A673 (cell line): Measurements from ENCODE around the gene SST. TPM values are rescaled to one million over a fixed set of nuclear protein-coding genes. Genes with fewer than 3 reads are reported as not detected.

Experiments used
- BruUV-seq: library from RNA; stranded (reverse); fragments of 400-500 nt; replicated peaks from 2 replicates; lab custom pipeline; 2021; lab: Mats Ljungman, UMichigan
- CTCF ChIA-PET: fragments of 300-600 bp; sonication (Branson Sonifier 250); formaldehyde crosslinking; loops from one replicate; lab custom pipeline; 2022; ENCODE audit warnings: antibody characterized with exemption; lab: Charles Lee
- POLR2A ChIA-PET: fragments of 300-600 bp; sonication (Branson Sonifier 250); formaldehyde crosslinking; loops from one replicate; lab custom pipeline; 2022; ENCODE audit warnings: antibody characterized with exemption; ENCODE audit not compliant: low non-redundant PET; lab: Charles Lee
- DNase-seq: peaks from one replicate; pipeline ENCODE4 v3.0.0-alpha.2; 2015; ENCODE audit warnings: low spot score
- H3K27ac ChIP-seq: fragments of 200-600 bp; sonication (generic); 2 replicates; pipeline ENCODE4 v1.5.1; 2016; ENCODE audit warnings: mixed run types, low read depth, mild to moderate bottlenecking, mixed read lengths, antibody characterized with exemption, low read length; ENCODE audit not compliant: poor library complexity, severe bottlenecking
- H3K27me3 ChIP-seq: fragments of 200-600 bp; sonication (generic); replicated peaks from 2 replicates; pipeline ENCODE4 v1.6.1; 2017; ENCODE audit warnings: mixed run types, low read depth, mild to moderate bottlenecking, mixed read lengths, antibody characterized with exemption, low read length; ENCODE audit not compliant: insufficient read depth, poor library complexity
- H3K36me3 ChIP-seq: fragments of 200-600 bp; sonication (generic); 2 replicates; pipeline ENCODE4 v1.6.1; 2016; ENCODE audit warnings: mixed run types, mild to moderate bottlenecking, mixed read lengths, antibody characterized with exemption, low read length; ENCODE audit not compliant: insufficient read depth, poor library complexity, severe bottlenecking
- H3K4me1 ChIP-seq: fragments of 200-600 bp; sonication (generic); 2 replicates; pipeline ENCODE4 v1.6.1; 2017; ENCODE audit warnings: mixed run types, mild to moderate bottlenecking, mixed read lengths, antibody characterized with exemption, low read length; ENCODE audit not compliant: insufficient read depth, poor library complexity, severe bottlenecking
- H3K4me3 ChIP-seq: fragments of 200-600 bp; sonication (generic); 2 replicates; pipeline ENCODE4 v1.5.1; 2016; ENCODE audit warnings: low read depth, mixed run types, mild to moderate bottlenecking, mixed read lengths, low read length; ENCODE audit not compliant: poor library complexity, severe bottlenecking
- H3K9me3 ChIP-seq: fragments of 200-600 bp; sonication (generic); 2 replicates; pipeline ENCODE4 v1.6.1; 2016; ENCODE audit warnings: mixed run types, low read depth, mild to moderate bottlenecking, mixed read lengths, antibody characterized with exemption, low read length; ENCODE audit not compliant: poor library complexity, severe bottlenecking
- CTCF ChIP-seq: fragments of 300-800, 200-600 bp; sonication (generic); conservative IDR thresholded peaks from 2 replicates; pipeline ENCODE4 v1.5.1; 2017; ENCODE audit warnings: low read depth, mild to moderate bottlenecking, antibody characterized with exemption, low read length, moderate library complexity, mixed read lengths
- EZH2 ChIP-seq: fragments of 200-600 bp; sonication (generic); IDR thresholded peaks from 2 replicates; pipeline ENCODE4 v1.6.1; 2017; ENCODE audit warnings: borderline replicate concordance, low read depth, mild to moderate bottlenecking, mixed read lengths, antibody characterized with exemption, low read length; ENCODE audit not compliant: poor library complexity, severe bottlenecking
- intact Hi-C: fragments of 100-400 bp; cut with micrococcal nuclease; formaldehyde crosslinking; loops from one replicate; pipeline ENCODE4 v1.10.0; 2022; ENCODE audit not compliant: unreplicated experiment
- total RNA-seq: library from RNA; stranded (reverse); gene quantifications from 2 replicates; pipeline ENCODE4 v1.2.3, GENCODE V29; 2021

The SST gene
- total RNA-seq, 1 experiment from 2014 or later = not detected

GRCh38 chr3:187686621-187687273 is 16.6 kb upstream of the SST start:
- Histone ChIP-seq H3K4me1 (no peaks in the 10 kb centered on the region), H3K27ac (no peak overlapping the region), H3K9me3 (no peaks in the 10 kb centered on the region), H3K27me3 (no peaks in the 10 kb centered on the region), H3K4me3 (no peak overlapping the region), H3K36me3 (no peaks in the 10 kb centered on the region)
- no peak for TF ChIP-seq CTCF
- POLR2A ChIA-PET = no interaction called here
- intact Hi-C loops = no loop called here
- DNase-seq = no peak
- CTCF ChIA-PET = no interaction called here
- no TSS peak for BruUV-seq

- Histone ChIP-seq H3K27ac (no peak overlapping the region), H3K4me3 (no peak overlapping the region), H3K4me1 (no peaks in the 10 kb centered on the region), H3K36me3 (no peaks in the 10 kb centered on the region), H3K9me3 (no peaks in the 10 kb centered on the region), H3K27me3 (no peaks in the 10 kb centered on the region)
- no TSS peak for BruUV-seq
- intact Hi-C loops = no loop called here
- no peak for DNase-seq
- ChIA-PET POLR2A (no interaction called here), CTCF (no interaction called here)
- TF ChIP-seq EZH2 (no peak), CTCF (no peak)
These were observed 15.8 kb upstream of the SST start for GRCh38 chr3:187685948-187686347.

GRCh38 chr3:187684880-187685279 is 14.7 kb upstream of the SST start:
- POLR2A ChIA-PET = no interaction called here
- H3K27ac ChIP-seq = no peak overlapping the region
- no peak for DNase-seq

More at GRCh38 chr3:187684880-187685279, 14.7 kb upstream of the SST start:
- no peak overlapping the region for H3K4me3 ChIP-seq
- CTCF ChIA-PET = no interaction called here
- BruUV-seq = no TSS peak
- no peaks in the 10 kb centered on the region for H3K27me3 ChIP-seq
- no peaks in the 10 kb centered on the region for H3K9me3 ChIP-seq
- no peak for TF ChIP-seq EZH2
- TF ChIP-seq CTCF = no peak
- H3K36me3 ChIP-seq = no peaks in the 10 kb centered on the region
- no peaks in the 10 kb centered on the region for H3K4me1 ChIP-seq
- intact Hi-C loops = no loop called here
